HFF-Myc (cell line): ENCODE results near the gene ERICH4.
"Not testable (repeated sequence)": the region's sequence is repeated elsewhere in the genome, so short reads cannot be mapped to it uniquely, and the experiment has no call there.

Experiments
- DNase-seq: peaks from one replicate; pipeline ENCODE4 v3.0.0-alpha.2; 2011; ENCODE audit warnings: low read depth; ENCODE audit errors: extremely low read depth
- H3K4me3 ChIP-seq: replicated peaks from 2 replicates; pipeline ENCODE4 v1.5.1; 2011; ENCODE audit warnings: low read depth, mild to moderate bottlenecking, control low read depth, low read length
- CTCF ChIP-seq: IDR thresholded peaks from 2 replicates; pipeline ENCODE4 v1.5.1; 2012; ENCODE audit warnings: mild to moderate bottlenecking, low read depth, low read length, control low read depth; ENCODE audit errors: missing control alignments

The ERICH4 gene

GRCh38 chr19:41427647-41428480 is 15.1 kb upstream of the ERICH4 start:
- H3K4me3 ChIP-seq, result no peak overlapping the region
- no peak for TF ChIP-seq CTCF
- no peak for DNase-seq

- no peak for TF ChIP-seq CTCF
- H3K4me3 ChIP-seq, result no peak overlapping the region
- no peak for DNase-seq
These were observed 14.5 kb upstream of the ERICH4 start for GRCh38 chr19:41428481-41428859.

- no peak overlapping the region for H3K4me3 ChIP-seq
- no peak for TF ChIP-seq CTCF
- DNase-seq, result no peak
These were observed 12.0 kb upstream of the ERICH4 start for GRCh38 chr19:41430922-41431321.

GRCh38 chr19:41431426-41432386 is 11.2 kb upstream of the ERICH4 start:
- TF ChIP-seq CTCF, result peak; percentile 40
- DNase-seq, result no peak
- no peak overlapping the region for H3K4me3 ChIP-seq

- DNase-seq, result no peak
- no peak overlapping the region for H3K4me3 ChIP-seq
- TF ChIP-seq CTCF, result no peak
These were observed 9.8 kb upstream of the ERICH4 start for GRCh38 chr19:41433171-41433570.

GRCh38 chr19:41434450-41434849 is 8.5 kb upstream of the ERICH4 start:
- no peak for DNase-seq
- TF ChIP-seq CTCF, result no peak
- no peak overlapping the region for H3K4me3 ChIP-seq

- not testable (repeated sequence) for H3K4me3 ChIP-seq, DNase-seq
These were observed 7.6 kb upstream of the ERICH4 start for GRCh38 chr19:41435376-41435775.
